Keratinocyte (primary cell): ENCODE results near the gene HOXC9. TPM values are rescaled to one million over a fixed set of nuclear protein-coding genes. Genes with fewer than 3 reads are reported as not detected.

Source experiments
- DNase-seq: peaks from one replicate; pipeline ENCODE4 v3.0.0-alpha.2; 2011; ENCODE audit warnings: low read depth, missing footprints, low spot score
- FAIRE-seq: peaks from 2 replicates; lab custom pipeline; 2011; peaks lifted over from hg19 to GRCh38; lab: Jason Lieb, UNC
- H2AFZ ChIP-seq: 2 replicates; pipeline ENCODE4 v1.6.0; 2012; ENCODE audit warnings: low read length, control low read depth, inconsistent platforms; ENCODE audit not compliant: control insufficient read depth
- H3K27ac ChIP-seq: 2 replicates; pipeline ENCODE4 v1.5.1; 2011; ENCODE audit warnings: low read length; ENCODE audit not compliant: control insufficient read depth, insufficient read depth
- H3K27me3 ChIP-seq: 3 replicates; pipeline ENCODE4 v1.6.0; 2011; ENCODE audit warnings: low read length; ENCODE audit not compliant: control insufficient read depth, insufficient read depth; ENCODE audit errors: extremely low read depth
- H3K36me3 ChIP-seq, 2 experiments: 2 replicates in 1 of 2; 3 replicates in 1 of 2; pipeline ENCODE4 v1.5.1; 2011; ENCODE audit warnings: low read length in 2 of 2, mild to moderate bottlenecking in 1 of 2; ENCODE audit not compliant: control insufficient read depth in 2 of 2, insufficient read depth in 2 of 2; ENCODE audit errors: extremely low read depth in 1 of 2
- H3K4me1 ChIP-seq: 3 replicates; pipeline ENCODE4 v1.5.1; 2011; ENCODE audit warnings: low read length; ENCODE audit not compliant: control insufficient read depth, insufficient read depth; ENCODE audit errors: extremely low read depth
- H3K4me2 ChIP-seq: 3 replicates; pipeline ENCODE4 v1.6.0; 2011; ENCODE audit warnings: low read depth, low read length; ENCODE audit not compliant: control insufficient read depth, insufficient read depth; ENCODE audit errors: extremely low read depth
- H3K4me3 ChIP-seq, 3 experiments: fragments of 200-600 bp in 1 of 3; sonication (generic) in 1 of 3; 2 replicates in 2 of 3; 3 replicates in 1 of 3; pipeline ENCODE4 v1.5.1; 2011 to 2016; ENCODE audit warnings: low read length in 3 of 3, mild to moderate bottlenecking in 3 of 3, control low read depth in 2 of 3, inconsistent platforms in 1 of 3, low read depth in 1 of 3, mixed read lengths in 1 of 3, mixed run types in 1 of 3, moderate library complexity in 1 of 3; ENCODE audit not compliant: control insufficient read depth in 2 of 3, insufficient read depth in 2 of 3; ENCODE audit errors: extremely low read depth in 1 of 3
- H3K79me2 ChIP-seq: 2 replicates; pipeline ENCODE4 v1.6.0; 2012; ENCODE audit warnings: low read length; ENCODE audit not compliant: control insufficient read depth, insufficient read depth
- H3K9ac ChIP-seq: 3 replicates; pipeline ENCODE4 v1.6.0; 2011; ENCODE audit warnings: low read length; ENCODE audit not compliant: control insufficient read depth, insufficient read depth; ENCODE audit errors: extremely low read depth
- H3K9me1 ChIP-seq: 3 replicates; pipeline ENCODE4 v1.6.0; 2011; ENCODE audit warnings: low read length; ENCODE audit not compliant: control insufficient read depth, insufficient read depth; ENCODE audit errors: extremely low read depth
- H3K9me3 ChIP-seq: 2 replicates; pipeline ENCODE4 v1.5.1; 2012; ENCODE audit warnings: low read depth, low read length; ENCODE audit not compliant: control insufficient read depth
- H4K20me1 ChIP-seq: 3 replicates; pipeline ENCODE4 v1.6.0; 2011; ENCODE audit warnings: low read length; ENCODE audit not compliant: control insufficient read depth, insufficient read depth; ENCODE audit errors: extremely low read depth
- CTCF ChIP-seq, 3 experiments: IDR thresholded peaks in 1 of 3; conservative IDR thresholded peaks in 1 of 3; optimal IDR thresholded peaks in 1 of 3; 2 replicates in 2 of 3; 3 replicates in 1 of 3; pipeline versions ENCODE3 to v1.5.1; 2011; ENCODE audit warnings: low read length in 3 of 3, mild to moderate bottlenecking in 3 of 3, moderate library complexity in 2 of 3, control low read depth in 1 of 3, inconsistent platforms in 1 of 3; ENCODE audit not compliant: insufficient read depth in 2 of 3; ENCODE audit errors: extremely low read depth in 1 of 3
- EZH2 ChIP-seq: IDR thresholded peaks from one replicate; pipeline ENCODE4 v1.6.1; 2012; ENCODE audit warnings: inconsistent platforms, mild to moderate bottlenecking, low read length, moderate library complexity
- dilution Hi-C: fragments of 300-500 bp; cut with MboI; formaldehyde crosslinking; loops from one replicate; pipeline ENCODE4 v1.7.0; 2020; ENCODE audit warnings: low sequenced_read_pairs; ENCODE audit not compliant: extremely low pct_ligation_motif_present
- polyA plus RNA-seq, 5 experiments: library from polyadenylated mRNA; depleted of rRNA in 3 of 5; stranded (reverse) in 3 of 5; stranded (forward) in 1 of 5; unstranded in 1 of 5; fragments of >200 nt; gene quantifications; 1 replicate in 1 of 5; 2 replicates in 3 of 5; 3 replicates in 1 of 5; pipeline versions ENCODE4 v1.2.1 to v1.2.3, GENCODE V29; 2011 to 2012; ENCODE audit warnings: missing spikeins in 2 of 5, low read depth in 1 of 5, low replicate concordance in 1 of 5
- small RNA-seq, 3 experiments: library from RNA; depleted of rRNA; stranded (forward); fragments of <200 nt; gene quantifications; one replicate each; pipeline ENCODE3, GENCODE V24; 2012; ENCODE audit warnings: low read depth in 3 of 3, low replicate concordance in 1 of 3; ENCODE audit not compliant: insufficient read length in 3 of 3

Gene HOXC9
- polyA plus RNA-seq, 1 donor (not counting 4 experiments of a cell fraction or from before 2014, with no cell fraction given) = 1.8 TPM

- no peaks in the 10 kb centered on the region for H3K36me3 ChIP-seq
- H3K27me3 ChIP-seq = no peaks in the 10 kb centered on the region
- H3K4me1 ChIP-seq = peaks cover 25% of the 10 kb centered on the region
- H3K4me3 ChIP-seq = peak overlapping the region in 2 of 3 experiments; percentile 18 to 32
- FAIRE-seq = peak; percentile 84
- dilution Hi-C loops = no loop called here
- H4K20me1 ChIP-seq = no peaks in the 10 kb centered on the region
- DNase-seq = no peak
- peak overlapping the region; percentile 69 for H3K9ac ChIP-seq
- peak overlapping the region; percentile 52 for H2AFZ ChIP-seq
- no peaks in the 10 kb centered on the region for H3K9me1 ChIP-seq
- H3K27ac ChIP-seq = peak overlapping the region; percentile 47
- H3K9me3 ChIP-seq = no peaks in the 10 kb centered on the region
- peak overlapping the region; percentile 68 for H3K4me2 ChIP-seq
- TF ChIP-seq CTCF (optimal IDR thresholded peaks at IDR 0.05 in 1 of 3, IDR thresholded peaks at IDR 0.05 in 1 of 3, conservative IDR thresholded peaks at IDR 0.05 in 1 of 3; ENCODE audit: extremely low read depth in 1 of 3, insufficient read depth in 2 of 3, low read length in 3 of 3) = no peak
- no peak for TF ChIP-seq EZH2
- no peaks in the 10 kb centered on the region for H3K79me2 ChIP-seq
Observed at GRCh38 chr12:54052438-54053002, 52.6 kb downstream of the HOXC9 start.

Small RNA genes within 50 kb of the gene (small RNA-seq; reads per million reads assigned to genes)
- gene AC012531.3 = 0 reads per million in 3 experiments
- gene AC012531.4 = 0 reads per million in 3 experiments
- gene HOXC5 = 0 to 0.33 (median 0.25) reads per million in 3 experiments
- gene MIR196A2 = 0.27 to 2.3 (median 0.67) reads per million in 3 experiments
- gene MIR615 = 3.8 to 549 (median 219) reads per million in 3 experiments
- gene RF01905 = 0 reads per million in 3 experiments
- gene RF01906 = 0 reads per million in 3 experiments

Other genes with a start within 250 kb of the HOXC9 start
- gene CISTR, start 248.2 kb upstream of the HOXC9 start, polyA plus RNA-seq = not detected in 3 replicates
- 4.8 to 5.6 TPM (median 5.2 TPM) in 3 replicates for gene HOXC13, start 61.3 kb upstream of the HOXC9 start, polyA plus RNA-seq
- gene HOXC12, start 45.3 kb upstream of the HOXC9 start, polyA plus RNA-seq = 0.35 to 1.2 TPM (median 0.47 TPM) in 3 replicates
- gene HOXC11, start 27.0 kb upstream of the HOXC9 start, polyA plus RNA-seq = 1.2 to 2.4 TPM (median 1.6 TPM) in 3 replicates
- 2.5 to 4.0 TPM (median 2.9 TPM) in 3 replicates for gene HOTAIR, start 25.2 kb upstream of the HOXC9 start, polyA plus RNA-seq
- gene HOXC10, start 15.0 kb upstream of the HOXC9 start, polyA plus RNA-seq = 7.3 to 33.1 TPM (median 14.1 TPM) in 3 replicates
- 1.8 to 3.8 TPM (median 2.0 TPM) in 3 replicates for gene HOXC8, start 8.8 kb downstream of the HOXC9 start, polyA plus RNA-seq
- gene HOXC6, start 28.3 kb downstream of the HOXC9 start, polyA plus RNA-seq = 3.7 to 5.6 TPM (median 4.7 TPM) in 3 replicates
- 0.18 to 0.73 TPM (median 0.33 TPM) in 3 replicates for gene HOXC5, start 32.9 kb downstream of the HOXC9 start, polyA plus RNA-seq
- 0.81 to 1.8 TPM (median 1.8 TPM) in 3 replicates for gene HOXC4, start 53.7 kb downstream of the HOXC9 start, polyA plus RNA-seq
- 38.6 to 45.3 TPM (median 39.6 TPM) in 3 replicates for gene SMUG1, start 188.8 kb downstream of the HOXC9 start, polyA plus RNA-seq